ENCODE results near the gene MTHFD1.
A peak's percentile ranks its signal among the peaks of the same experiment; 100 is the strongest.

The MTHFD1 gene

DNA sequence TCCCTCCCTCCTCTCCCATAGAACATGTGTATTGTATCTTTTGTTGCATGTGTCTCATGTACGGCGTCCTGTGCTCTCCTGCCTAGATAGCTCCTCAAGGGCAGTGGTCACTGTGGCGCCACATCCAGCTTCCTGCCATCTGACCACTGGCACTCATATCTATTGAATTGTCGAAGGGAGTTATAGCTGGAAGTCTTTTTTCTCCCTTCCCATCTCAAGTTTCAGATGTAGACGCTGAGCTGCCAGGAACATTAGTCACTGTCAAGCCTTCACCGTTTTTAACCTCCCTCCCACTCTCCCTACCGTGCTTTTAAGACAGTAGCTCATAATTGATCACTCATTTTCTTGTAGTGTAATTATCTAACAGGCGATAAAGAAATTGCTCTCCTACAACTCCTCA, 33.0 kb downstream of the MTHFD1 start:
- Histone ChIP-seq H3K9me3 (ENCODE audit: severe bottlenecking) (no peaks in the 10 kb centered on the region), H3K4me3 (ENCODE audit: severe bottlenecking) (no peak overlapping the region), H3K4me1 (ENCODE audit: insufficient read depth, poor library complexity, severe bottlenecking) (peaks cover 12% of the 10 kb centered on the region), H3K36me3 (ENCODE audit: low read depth) (peaks cover 98% of the 10 kb centered on the region), H3K27me3 (ENCODE audit: insufficient read depth, poor library complexity, severe bottlenecking) (no peaks in the 10 kb centered on the region), H3K27ac (ENCODE audit: poor library complexity, severe bottlenecking) (peak overlapping the region; percentile 36)
- TF ChIP-seq, protein P1, sequence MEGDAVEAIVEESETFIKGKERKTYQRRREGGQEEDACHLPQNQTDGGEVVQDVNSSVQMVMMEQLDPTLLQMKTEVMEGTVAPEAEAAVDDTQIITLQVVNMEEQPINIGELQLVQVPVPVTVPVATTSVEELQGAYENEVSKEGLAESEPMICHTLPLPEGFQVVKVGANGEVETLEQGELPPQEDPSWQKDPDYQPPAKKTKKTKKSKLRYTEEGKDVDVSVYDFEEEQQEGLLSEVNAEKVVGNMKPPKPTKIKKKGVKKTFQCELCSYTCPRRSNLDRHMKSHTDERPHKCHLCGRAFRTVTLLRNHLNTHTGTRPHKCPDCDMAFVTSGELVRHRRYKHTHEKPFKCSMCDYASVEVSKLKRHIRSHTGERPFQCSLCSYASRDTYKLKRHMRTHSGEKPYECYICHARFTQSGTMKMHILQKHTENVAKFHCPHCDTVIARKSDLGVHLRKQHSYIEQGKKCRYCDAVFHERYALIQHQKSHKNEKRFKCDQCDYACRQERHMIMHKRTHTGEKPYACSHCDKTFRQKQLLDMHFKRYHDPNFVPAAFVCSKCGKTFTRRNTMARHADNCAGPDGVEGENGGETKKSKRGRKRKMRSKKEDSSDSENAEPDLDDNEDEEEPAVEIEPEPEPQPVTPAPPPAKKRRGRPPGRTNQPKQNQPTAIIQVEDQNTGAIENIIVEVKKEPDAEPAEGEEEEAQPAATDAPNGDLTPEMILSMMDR (IDR thresholded peaks at IDR 0.05; ENCODE audit: poor library complexity, severe bottlenecking): no peak
- DNase-seq (ENCODE audit: low spot score) (no peak), ATAC-seq (ENCODE audit: low read depth) (peak; percentile 95)

DNA sequence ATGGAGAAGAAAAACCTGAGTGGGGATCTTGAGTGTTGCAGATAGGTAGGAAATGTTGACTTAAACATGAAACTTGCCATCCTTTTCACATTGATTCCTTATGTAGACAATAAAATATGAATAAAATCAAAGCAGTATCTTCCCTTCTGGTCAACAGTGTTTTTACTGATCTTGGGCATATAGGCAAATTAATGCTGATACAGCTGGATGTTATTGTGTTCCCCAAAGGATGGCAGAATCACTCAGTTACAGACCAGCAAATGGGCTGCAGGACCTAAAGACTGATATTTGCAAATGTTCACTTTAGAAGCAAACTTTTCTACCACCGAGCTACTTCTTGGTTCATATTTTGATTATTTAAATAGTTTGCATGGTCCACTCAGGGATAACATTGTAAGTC, 33.9 kb downstream of the MTHFD1 start:
- Histone ChIP-seq H3K27me3 (ENCODE audit: insufficient read depth, poor library complexity, severe bottlenecking) (no peaks in the 10 kb centered on the region), H3K36me3 (ENCODE audit: low read depth) (peaks cover 98% of the 10 kb centered on the region), H3K4me1 (ENCODE audit: insufficient read depth, poor library complexity, severe bottlenecking) (peaks cover 12% of the 10 kb centered on the region), H3K9me3 (ENCODE audit: severe bottlenecking) (no peaks in the 10 kb centered on the region), H3K27ac (ENCODE audit: poor library complexity, severe bottlenecking) (no peak overlapping the region), H3K4me3 (ENCODE audit: severe bottlenecking) (no peak overlapping the region)
- DNase-seq (ENCODE audit: low spot score) (no peak), ATAC-seq (ENCODE audit: low read depth) (no peak)
- TF ChIP-seq, protein P1 (IDR thresholded peaks at IDR 0.05; ENCODE audit: poor library complexity, severe bottlenecking): no peak

DNA sequence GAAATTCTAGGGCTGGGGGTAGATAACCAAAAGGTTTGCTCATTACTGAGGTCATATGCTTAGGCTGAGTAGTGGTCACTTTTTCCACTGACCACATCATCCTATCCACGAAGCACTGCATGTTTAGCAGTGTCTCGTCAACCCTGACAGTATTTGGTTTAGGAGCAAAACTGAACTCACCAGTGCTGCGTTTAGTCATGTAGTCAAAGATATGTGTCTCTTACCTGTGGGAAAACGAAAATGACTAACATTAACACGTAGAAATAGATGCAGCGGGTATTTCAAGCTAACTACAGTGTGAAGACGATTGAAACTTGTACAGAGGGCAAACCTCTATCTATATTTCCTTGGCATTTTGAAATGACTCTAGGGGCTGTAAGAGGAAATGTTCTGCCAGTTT, 34.6 kb downstream of the MTHFD1 start:
- DNase-seq (ENCODE audit: low spot score): no peak

DNA sequence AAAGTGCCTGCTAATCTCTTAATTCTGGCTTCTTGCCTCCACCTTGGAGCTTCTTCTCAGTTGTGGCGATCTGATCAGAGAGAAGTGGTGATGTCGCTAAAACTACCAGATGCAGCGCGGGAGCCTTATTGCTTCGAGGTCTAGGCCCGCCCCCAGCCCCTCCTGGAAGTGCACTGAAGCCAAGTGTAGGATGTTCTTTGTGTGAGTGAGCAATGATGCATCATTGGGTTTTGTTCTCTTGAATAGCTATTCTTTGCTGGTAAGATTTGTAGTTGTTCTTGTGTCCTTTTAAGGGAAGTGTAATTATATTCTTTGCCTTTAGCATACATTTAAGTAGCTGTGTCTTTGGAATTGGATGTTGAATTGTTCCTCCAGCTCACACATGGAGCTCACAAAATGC, 35.8 kb downstream of the MTHFD1 start:
- peak; percentile 40; the same call in 2 of the 3 replicates for ATAC-seq (ENCODE audit: low read depth)
- peaks cover 98% of the 10 kb centered on the region for H3K36me3 ChIP-seq (ENCODE audit: low read depth)
- TF ChIP-seq, protein P1 (IDR thresholded peaks at IDR 0.05; ENCODE audit: poor library complexity, severe bottlenecking): no peak

More for the DNA sequence above, 34.6 kb downstream of the MTHFD1 start:
- Histone ChIP-seq H3K9me3 (ENCODE audit: severe bottlenecking) (no peaks in the 10 kb centered on the region), H3K4me3 (ENCODE audit: severe bottlenecking) (no peak overlapping the region), H3K4me1 (ENCODE audit: insufficient read depth, poor library complexity, severe bottlenecking) (peaks cover 12% of the 10 kb centered on the region), H3K27ac (ENCODE audit: poor library complexity, severe bottlenecking) (no peak overlapping the region), H3K27me3 (ENCODE audit: insufficient read depth, poor library complexity, severe bottlenecking) (no peaks in the 10 kb centered on the region), H3K36me3 (ENCODE audit: low read depth) (peaks cover 98% of the 10 kb centered on the region)
- TF ChIP-seq, protein P1 (IDR thresholded peaks at IDR 0.05; ENCODE audit: poor library complexity, severe bottlenecking): no peak
- no peak for ATAC-seq (ENCODE audit: low read depth)

DNA sequence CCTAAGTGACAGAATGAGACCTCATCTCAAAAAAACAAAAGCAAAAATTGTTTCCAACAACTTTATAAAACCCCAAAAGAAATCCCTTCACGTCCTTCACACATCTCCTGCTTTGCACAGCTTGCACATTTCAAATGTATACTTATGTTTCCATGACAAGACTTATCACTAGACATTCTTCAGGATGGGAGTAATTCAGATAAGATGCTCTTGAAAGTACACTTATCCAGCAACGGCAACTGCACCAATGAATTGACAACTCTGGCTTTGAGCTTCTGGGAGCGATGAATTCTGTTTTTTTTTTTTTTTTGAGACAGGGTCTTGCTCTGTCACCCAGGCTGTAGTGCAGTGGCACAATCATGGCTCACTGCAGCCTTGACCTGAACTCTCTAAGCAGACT, 46.4 kb downstream of the MTHFD1 start:
- Histone ChIP-seq H3K4me1 (ENCODE audit: insufficient read depth, poor library complexity, severe bottlenecking) (peaks cover 6% of the 10 kb centered on the region), H3K4me3 (ENCODE audit: severe bottlenecking) (no peak overlapping the region), H3K27ac (ENCODE audit: poor library complexity, severe bottlenecking) (no peak overlapping the region), H3K27me3 (ENCODE audit: insufficient read depth, poor library complexity, severe bottlenecking) (no peaks in the 10 kb centered on the region), H3K36me3 (ENCODE audit: low read depth) (peaks cover 94% of the 10 kb centered on the region), H3K9me3 (ENCODE audit: severe bottlenecking) (no peaks in the 10 kb centered on the region)
- TF ChIP-seq, protein P1 (IDR thresholded peaks at IDR 0.05; ENCODE audit: poor library complexity, severe bottlenecking): no peak
- no peak for DNase-seq (ENCODE audit: low spot score)
- ATAC-seq (ENCODE audit: low read depth): no peak

More for the DNA sequence above, 35.8 kb downstream of the MTHFD1 start:
- Histone ChIP-seq H3K4me1 (ENCODE audit: insufficient read depth, poor library complexity, severe bottlenecking) (peaks cover 12% of the 10 kb centered on the region), H3K27me3 (ENCODE audit: insufficient read depth, poor library complexity, severe bottlenecking) (no peaks in the 10 kb centered on the region), H3K4me3 (ENCODE audit: severe bottlenecking) (no peak overlapping the region), H3K9me3 (ENCODE audit: severe bottlenecking) (no peaks in the 10 kb centered on the region), H3K27ac (ENCODE audit: poor library complexity, severe bottlenecking) (no peak overlapping the region)
- no peak for DNase-seq (ENCODE audit: low spot score)
